ENCODE results near the gene RTP5.

Gene RTP5

DNA sequence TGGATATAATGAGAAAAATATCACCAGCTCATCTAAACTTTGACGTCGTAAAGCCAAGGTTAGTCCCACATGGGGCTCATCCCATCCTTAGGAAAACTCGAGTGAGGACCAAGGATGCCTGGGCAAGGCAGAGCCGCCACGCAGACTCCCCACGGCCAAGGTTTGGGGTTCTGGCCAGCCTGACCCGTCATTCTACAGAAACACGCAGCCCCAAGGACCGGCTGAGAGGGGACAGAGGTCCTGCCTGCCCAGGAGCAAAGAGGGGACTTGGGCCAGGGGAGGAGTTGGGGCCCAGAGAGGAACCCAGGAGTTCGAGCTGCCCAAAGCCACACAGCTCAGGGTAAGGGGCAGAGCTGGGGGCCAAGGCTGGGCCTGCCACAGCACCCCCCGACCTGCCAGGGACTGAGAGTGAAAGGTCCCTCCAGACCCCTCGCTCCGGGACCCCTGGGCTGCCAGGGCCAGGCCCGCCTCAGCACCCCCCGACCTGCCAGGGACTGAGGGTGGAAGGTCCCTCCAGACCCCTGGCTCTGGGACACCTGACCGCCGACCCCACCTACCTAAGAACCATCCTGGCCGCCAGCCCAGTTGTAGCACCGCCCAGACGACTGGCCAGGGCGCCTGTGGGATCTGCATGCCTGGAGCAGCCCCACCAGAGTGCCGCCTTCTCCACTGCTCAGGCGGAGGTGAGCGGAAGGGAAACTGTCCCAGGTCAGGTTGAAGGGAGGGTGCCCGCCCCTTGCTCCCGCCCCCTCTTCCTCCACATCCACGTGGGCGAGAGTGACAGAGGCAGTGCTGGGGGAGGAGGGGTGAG, 11.1 kb upstream of the RTP5 start, which contains the start of gene PDCD1:
Gene PDCD1, minus strand, starts transcription at position 689 of the 811 bp plus-strand sequence. Its CDS starts 56 bp downstream, at position 633.
- no peak for DNase-seq

DNA sequence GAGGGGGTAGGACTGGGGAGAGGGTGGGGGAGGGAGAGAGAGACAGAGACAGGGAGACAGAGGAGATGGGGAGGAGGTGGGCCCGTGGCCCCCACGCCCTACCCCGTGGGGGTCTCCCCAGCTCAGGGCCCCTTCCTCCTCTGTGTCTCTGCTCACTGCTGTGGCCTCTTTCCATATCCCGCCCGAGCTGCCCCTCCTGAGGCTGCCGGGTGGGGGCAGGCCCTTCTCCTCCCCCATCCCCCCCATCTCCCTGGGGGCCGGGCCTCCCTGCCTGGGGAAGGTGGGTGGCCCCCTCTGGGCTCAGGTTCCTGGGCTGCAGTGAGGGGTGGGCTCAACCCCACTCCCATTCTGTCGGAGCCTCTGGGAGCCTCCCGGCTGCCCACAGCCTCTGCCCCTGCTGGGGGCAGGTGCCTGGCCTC, 10.5 kb upstream of the RTP5 start:
- no peak for DNase-seq

DNA sequence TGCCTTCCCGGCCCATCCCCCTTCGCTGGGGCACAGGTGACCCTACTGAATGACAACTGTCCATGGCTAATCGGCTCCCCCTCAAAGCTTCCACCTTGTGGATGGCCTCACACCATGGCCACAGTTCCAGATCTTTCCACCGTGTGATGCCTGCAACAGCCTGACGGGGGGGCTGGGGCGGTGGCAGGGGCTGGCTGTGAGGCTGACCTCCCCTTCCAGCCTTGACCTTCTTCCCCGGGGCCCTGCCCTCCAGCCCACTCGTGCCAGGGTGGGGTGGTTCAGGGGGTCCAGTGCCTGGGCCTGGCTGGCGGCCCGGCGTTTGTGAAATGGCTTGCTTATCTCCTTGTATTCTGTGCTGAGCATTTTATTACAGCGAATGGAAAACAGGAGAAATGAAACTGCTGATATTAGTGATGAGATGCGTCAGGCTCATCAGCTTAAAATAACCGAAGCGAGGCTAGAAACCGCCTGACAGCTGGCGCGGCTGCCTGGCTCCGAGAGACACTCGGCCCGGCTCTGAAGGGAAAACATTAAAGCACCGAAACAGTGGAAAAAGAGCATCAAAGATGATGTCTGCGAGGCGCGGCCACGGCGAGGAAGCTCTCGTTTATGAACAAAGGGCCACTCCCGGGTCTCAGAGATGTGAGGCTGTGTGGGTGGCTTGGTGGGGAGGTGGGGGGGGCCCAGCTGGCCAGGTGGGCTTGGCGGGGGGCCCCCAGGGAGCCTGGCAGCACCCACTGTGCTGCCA, 9.9 kb upstream of the RTP5 start:
- DNase-seq: no peak

DNA sequence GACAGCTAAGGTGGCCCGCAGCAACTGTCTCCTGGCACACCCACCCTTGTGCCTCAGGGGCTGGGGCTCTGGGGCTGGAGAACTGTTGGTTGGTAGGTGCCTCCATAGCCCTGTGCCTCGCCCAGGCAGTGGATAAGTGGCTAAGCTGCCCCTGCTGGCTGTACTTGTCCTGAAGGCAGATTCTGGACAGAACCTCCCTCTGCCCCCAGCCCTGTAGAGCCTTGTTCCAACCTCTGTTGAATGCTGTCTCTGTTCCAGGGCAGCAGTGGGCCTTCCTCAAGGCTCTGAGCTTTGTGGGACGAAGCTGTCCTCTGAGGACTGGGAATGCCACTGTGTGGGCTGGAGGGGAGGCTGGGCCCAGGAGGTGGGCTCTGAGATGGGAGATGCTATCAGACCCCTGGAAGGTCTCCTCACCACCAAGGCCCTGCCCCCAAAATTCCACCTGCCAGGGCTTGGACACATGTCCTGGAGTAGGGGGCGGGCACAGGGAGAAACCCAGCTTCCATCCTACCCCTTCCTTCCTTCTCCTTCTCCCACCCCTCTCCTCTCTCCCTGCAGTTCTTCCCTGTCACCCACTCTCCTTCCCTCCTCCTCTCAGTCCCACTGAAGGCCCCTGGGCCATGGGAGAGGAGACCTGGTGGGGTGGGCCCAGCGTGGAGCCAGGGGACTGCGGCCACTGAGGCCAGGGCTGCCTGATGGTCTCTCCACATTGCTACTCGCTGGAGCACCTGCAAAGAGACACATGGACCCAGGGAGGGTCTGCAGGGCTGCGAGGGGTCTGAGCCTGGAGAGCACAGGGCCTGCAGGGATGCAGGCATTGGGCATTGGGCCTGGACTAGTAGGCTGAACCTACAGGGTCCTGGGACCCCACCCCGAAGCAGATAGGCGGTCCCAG, 9.1 kb upstream of the RTP5 start:
- DNase-seq: no peak

DNA sequence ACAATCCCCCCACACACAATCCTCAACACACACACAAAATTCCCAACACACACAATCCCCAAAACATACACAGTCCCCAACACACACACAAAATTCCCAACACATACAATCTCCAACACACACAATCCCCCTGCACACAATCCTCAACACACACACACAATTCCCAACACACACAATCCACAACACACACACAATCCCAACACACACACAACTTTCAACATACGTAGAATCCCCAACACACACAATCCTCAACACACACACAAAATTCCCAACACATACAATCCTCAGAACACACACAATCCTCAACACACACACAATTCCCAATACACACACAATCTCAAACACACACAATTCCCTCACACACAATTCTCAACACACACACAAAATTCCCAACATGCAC, 8.3 kb upstream of the RTP5 start:
- no peak for DNase-seq

DNA sequence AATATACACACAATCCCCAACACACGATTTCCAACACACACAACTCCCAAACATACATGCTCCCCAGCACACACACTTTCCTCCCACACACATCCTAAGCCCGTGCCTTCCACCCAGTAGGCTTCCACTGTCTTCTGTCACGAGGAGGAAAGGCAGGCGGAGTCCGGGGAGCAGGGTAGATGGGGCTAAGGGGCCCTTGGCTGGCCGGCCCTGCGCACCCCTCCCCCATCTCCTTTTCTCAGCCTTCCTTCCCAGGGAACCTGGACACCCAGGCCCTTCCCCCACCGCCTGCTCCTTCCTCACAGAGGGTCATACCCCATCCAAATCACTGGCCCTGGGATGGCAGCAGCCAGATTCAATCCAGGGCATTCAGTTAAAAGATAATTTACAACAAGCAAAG, 7.4 kb upstream of the RTP5 start:
- DNase-seq: no peak

DNA sequence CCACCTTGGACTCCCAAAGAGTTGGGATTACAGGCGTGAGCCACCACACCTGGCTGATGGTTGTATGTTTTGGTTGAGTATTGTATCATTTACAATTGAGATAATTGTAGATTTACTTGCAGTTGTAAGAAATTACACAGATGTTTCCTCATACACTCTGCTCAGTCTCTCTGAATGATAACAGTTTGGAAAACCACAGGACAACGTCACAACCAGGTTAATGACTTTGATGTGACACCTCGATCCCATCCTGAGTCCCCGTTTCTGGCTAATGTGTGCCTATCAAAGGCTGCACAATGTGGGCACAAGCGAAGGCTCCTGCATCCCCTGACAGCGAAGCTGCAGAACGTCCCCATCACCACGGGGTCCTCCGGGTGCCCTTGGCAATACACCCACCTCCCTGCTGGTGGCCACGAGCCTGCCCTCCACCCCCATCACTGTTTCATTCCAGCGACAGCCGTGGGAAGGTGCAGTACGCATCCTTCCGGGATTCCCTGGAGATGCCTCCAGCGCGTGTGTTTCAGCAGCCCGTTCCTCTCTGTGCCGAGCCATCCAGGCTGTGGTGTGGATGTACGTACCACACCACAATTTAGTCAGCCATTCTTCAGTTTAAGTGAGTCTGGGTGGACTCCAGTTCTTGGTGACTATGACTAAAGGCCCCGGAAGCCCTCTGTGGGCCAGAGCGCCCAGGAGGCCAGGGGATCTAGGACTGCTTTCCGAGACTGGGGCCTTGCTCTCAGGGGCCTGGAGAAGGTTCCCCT, 6.6 kb upstream of the RTP5 start:
- DNase-seq: no peak

DNA sequence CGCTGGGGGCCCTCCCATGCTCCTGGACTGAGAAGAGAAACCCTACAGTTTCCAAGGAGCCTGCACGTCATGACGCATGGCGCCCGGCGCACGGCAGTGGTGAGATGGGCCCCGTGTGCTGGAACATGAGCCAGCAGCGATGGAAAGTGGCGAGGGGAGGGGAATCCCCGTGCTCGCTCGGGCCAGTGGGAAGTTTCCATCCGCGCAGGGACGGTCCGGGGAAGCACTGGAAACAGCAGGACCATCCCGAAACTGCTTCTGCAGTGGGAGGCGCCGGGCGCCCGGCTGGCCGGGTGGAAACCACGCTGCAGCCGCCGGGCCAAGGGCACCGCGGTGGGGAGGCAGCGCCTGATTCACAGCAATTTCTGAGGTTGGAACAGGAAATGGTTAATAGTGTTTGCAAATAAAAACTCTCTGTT, 6.0 kb upstream of the RTP5 start:
- DNase-seq: peak in 1 of 2 experiments; percentile 4

DNA sequence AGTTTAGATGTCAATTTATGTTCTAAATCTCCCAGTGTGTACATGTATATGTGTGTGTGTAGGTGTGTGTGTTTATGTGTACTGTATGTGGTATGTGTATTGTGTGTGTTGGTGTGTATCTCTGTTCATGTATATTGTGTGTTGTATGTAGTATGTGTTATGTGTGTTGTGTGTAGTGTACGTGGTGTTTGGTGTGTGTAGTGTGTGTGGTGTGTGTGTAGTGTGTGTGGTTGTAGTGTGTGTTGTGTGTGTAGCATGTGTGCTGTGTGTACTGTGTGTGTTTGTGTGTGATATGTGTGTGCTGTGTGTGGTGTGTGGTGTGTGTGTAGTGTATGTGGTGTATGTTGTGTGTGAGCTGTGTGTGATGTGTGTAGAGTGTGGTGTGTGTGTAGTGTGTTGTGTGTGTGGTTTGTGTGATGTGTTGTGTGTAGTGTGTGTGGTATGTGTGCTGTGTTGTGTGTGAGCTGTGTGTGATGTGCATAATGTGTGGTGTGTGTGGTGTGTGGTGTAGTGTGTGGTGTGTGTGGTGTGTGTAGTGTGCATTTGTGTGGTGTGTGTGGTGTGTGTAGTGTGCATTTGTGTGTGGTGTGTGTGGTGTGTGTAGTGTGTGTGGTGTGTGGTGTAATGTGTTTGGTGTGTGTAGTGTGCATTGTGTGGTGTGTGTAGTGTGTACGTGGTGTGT, 5.2 kb upstream of the RTP5 start:
- DNase-seq: no peak

DNA sequence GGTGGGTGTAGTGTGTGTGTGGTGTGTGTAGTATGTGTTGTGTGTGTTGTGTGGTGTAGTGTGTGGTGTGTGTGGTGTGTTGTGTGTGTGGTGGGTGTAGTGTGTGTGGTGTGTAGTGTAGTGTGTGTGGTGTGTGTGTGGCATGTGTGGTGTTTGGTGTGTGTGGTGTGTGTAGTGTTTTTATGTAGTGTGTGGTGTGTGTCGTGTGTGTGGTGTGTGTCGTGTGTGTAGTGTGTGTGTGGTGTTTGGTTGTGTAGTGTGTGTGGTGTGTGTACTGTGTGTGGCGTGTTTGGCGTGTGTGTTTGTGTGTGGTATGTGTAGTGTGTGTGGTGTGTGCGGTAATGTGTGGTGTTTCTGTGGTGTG, 4.7 kb upstream of the RTP5 start:
- DNase-seq: no peak

DNA sequence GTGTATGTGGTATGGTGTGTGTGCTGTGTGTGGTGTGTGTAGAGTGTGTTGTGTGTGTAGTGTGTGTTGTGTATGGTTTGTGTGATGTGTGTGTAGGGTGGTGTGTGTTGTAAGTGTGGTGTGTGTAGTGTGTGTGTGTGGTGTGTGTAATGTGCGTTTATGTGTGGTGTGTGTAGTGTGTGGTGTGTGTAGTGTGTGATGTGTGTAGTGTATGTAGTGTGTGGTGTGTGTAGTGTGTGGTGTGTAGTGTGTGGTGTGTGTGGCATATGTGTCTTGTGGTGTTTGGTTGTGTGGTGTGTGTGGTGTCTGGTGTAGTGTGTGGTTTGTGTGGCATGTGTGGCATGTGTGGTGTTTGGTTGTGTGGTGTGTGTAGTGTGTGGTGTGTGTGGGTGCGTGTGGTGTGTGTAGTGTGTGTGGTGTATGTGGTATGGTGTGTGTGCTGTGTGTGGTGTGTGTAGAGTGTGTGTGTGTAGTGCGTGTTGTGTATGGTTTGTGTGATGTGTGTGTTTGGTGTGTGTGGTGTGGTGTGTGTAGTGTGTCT, 4.0 kb upstream of the RTP5 start:
- no peak for DNase-seq

DNA sequence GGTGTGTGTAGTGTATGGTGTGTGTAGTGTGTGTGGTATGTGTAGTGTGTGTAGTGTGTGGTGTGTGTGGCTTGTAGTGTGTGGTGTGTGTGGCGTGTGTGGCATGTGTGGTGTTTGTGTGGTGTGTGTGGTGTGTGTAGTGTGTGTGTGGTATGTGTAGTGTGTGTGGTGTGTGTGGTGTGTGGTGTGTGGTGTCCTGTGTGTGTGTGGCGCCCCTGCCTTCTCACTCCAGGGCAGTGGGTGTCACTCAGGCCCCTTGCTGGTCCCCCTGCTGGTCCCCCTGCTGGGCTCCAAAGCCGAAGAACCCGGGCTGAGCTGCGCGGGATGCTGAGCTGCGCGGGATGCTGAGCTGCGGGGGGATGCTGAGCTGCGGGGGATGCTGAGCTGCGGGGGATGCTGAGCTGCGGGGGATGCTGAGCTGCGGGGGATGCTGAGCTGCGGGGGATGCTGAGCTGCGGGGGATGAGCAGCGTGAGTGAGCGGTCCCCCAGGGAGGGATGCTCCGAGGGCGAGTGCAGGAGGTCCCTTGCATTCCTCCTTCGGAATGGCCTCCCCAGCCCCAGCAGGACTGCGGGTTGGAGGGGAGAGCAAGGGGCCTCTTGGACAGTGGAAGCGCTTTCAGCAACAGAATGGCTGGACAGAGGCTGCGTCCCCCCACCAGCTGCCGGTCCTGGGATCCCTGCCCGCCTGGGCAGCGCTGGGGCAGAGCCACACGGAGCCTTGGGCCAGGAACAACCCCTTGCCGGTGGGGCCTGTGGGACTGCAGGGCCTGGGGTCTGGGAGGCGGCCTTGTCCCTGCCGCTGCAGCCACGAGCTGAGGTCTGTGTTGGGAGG, 3.4 kb upstream of the RTP5 start:
- DNase-seq: no peak

DNA sequence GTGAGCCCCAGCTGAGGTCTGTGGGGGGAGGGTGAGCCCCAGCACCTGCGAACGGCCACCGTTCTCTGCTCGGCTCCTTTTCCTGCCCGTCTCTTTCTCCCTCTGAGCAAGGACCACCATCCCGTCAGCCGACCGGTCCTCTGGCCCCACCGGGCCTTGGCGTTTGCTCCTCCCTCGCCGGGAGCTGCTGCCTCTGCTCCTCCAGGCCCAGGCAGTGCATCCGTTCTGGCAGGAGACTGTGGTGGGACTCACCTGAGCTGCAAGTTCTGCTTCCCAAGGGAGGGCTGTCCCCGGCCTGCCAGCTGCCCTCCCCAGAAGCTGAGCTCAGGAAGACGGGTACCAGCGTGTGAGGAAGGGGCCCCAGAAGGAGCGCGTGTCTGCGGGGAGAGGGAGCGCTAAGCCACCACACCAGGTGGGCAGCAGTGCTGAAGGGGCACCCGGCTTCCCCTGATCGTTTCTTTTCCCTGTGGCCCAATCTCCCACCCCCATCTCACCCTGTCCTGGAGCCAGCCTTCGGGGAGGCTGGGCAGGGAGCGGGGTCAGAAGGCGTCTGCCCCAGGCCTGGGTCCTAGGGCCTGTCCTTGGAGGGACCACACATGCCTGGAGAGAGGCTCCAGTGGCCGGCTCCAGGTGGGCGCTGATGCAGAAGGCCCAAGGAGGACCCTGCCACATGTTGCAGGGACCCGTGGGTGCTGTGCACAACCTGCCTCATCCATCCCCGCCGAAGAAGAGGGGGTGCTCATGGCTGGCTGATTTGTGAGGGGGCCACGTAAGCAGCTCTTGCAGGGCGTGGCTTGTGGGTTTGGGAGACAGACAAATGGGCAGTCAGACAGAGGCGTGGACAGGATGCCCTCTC, 2.5 kb upstream of the RTP5 start:
- DNase-seq: no peak

DNA sequence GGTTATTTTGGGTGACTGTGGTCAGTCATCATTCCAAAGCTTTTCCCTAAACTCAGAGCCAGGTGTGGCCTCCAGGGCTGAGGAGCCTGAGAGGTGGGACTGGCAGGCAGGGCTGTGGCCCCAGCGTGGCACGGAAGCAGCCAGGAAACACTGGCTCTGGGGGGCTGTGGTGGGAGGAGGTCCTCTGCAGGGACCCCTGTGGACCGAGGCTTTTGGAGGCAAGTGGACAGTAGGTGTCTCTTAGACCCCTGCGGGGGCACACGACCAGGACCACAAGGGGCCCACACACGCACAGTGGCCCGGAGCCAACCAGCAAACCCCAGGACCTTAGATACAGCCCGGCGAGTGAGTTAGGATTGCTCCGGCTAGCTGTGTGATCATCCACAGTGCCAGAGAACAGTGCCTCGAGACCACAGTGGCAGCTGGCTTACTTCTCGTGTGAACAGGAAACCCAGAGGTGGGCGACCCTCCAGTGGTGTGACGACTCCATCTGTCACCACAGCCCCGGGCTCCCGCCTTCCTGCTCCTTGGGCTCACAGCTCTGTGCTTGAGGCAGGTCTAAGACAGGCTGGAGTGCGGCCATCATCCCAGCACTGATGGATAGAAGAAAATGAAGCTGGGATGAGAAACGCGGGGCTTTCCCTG, 1.6 kb upstream of the RTP5 start:
- no peak for DNase-seq

DNA sequence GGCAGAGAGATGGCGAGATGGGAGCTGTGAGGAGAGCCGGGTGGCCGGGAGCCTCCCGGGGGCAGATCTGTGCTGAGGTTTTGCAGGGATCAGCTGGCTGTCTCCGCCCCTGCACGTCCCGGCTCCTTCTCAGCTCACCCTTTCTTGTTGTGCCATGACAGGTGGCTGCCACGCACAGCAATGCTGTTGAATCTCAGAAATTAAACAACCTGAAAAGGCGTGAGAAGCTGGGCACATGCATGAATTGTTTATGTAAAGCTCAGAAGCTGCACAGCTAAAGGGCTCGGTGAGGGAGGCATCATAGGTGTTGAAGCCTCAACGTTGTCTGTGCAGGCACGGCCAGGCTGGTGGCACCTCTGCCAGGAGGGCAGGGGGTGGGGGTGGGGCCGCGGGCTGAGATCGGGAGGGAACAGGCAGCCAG, 858 bp upstream of the RTP5 start:
- no peak for DNase-seq

DNA sequence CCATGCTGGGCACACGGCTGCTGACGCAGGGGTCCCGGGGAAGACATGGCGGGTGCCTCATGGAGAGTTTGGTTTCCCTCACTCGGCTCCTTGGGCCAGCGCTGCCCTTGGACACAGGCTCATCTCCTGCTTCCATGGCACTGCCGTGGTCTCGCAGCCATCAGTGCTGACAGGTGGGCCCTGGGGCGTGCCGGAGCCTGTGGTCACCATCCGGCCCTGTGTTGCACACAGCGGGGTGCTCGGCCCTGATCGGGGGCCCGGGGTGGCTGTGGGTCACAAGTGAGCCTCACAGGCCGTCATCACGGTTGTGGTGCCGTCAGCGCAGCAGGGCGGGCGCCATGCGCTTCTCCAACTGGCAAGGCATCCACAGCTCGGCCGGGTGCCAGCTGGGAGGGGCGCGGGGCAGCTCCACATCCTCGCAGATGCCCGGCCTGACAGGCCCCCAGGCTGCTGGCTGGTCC, 582 bp downstream of the RTP5 start:
- DNase-seq: no peak

DNA sequence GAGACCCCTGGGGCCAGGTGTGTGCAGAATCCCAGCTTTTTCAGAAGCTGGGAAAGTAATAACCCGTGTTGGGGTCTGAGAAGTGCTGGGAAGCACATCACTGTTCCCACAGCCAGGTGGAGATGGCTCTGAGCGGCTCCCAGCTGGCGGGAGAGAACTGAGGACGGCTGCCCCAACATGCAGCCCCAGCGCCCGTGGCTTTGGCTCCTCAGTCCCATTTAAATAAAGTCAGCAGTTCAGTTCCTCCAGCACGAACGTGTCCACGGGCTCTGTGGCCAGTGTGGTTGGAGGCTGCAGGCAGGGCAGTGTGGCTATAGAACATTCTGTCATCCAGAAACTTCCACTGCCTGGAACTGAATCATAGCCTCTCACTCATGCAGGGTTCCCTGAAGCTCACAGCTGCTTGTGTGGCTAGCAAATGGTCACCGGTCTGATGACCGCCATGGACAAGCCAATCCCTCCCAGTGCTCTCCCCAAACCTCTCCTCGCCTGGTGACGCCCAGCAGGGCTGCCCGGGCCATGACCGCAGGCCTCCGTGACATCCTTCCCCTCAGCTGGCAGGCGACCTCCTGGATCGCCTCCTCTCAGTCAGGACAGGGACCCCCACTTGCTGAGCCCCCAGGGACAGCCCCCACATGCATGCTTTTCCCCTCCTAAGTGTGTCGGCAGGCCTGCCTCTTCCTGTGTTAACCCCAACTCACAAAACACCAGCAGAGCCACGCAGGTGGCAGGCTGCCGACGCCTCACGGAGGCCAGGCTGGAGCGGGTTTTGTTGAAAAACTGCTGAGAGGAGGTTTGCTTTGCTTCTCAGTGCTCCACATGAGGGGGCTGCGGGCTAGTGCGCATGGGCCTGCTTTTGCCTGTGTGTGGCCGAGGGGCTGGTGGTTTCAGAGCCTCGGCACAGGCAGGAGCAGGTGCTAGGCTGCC, 1.3 kb downstream of the RTP5 start:
- DNase-seq: no peak

Measured in Kasumi-1 (cell line).